ENCODE measurements around the gene DDX46. TPM values are rescaled to one million over a fixed set of nuclear protein-coding genes. Genes with fewer than 3 reads are reported as not detected.

The DDX46 gene
- total and polyA plus RNA-seq, 2 of the 8 experiments (the other 6 are each of a cell fraction or from before 2014, with no cell fraction given) = 22.6 to 110 TPM

DNA sequence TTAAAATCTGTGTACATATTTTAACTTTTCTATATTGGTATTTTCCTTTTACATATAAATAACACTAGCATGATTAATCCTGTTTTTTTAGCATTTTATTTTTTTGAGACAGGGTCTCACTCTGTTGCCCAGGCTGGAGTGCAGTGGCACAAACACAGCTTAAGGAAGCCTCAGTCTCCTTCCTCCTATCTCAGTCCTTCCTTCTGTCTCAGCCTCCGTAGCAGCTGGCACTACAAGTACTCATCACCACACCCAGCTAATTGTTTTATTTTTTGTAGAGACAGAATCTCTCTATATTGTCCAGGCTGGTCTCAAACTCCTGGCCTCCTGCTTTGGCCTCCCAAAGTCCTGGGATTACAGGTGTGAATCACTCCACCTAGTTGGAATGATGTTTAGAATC lies 85.7 kb downstream of the DDX46 start (continued):
- TF ChIP-seq, protein P1, sequence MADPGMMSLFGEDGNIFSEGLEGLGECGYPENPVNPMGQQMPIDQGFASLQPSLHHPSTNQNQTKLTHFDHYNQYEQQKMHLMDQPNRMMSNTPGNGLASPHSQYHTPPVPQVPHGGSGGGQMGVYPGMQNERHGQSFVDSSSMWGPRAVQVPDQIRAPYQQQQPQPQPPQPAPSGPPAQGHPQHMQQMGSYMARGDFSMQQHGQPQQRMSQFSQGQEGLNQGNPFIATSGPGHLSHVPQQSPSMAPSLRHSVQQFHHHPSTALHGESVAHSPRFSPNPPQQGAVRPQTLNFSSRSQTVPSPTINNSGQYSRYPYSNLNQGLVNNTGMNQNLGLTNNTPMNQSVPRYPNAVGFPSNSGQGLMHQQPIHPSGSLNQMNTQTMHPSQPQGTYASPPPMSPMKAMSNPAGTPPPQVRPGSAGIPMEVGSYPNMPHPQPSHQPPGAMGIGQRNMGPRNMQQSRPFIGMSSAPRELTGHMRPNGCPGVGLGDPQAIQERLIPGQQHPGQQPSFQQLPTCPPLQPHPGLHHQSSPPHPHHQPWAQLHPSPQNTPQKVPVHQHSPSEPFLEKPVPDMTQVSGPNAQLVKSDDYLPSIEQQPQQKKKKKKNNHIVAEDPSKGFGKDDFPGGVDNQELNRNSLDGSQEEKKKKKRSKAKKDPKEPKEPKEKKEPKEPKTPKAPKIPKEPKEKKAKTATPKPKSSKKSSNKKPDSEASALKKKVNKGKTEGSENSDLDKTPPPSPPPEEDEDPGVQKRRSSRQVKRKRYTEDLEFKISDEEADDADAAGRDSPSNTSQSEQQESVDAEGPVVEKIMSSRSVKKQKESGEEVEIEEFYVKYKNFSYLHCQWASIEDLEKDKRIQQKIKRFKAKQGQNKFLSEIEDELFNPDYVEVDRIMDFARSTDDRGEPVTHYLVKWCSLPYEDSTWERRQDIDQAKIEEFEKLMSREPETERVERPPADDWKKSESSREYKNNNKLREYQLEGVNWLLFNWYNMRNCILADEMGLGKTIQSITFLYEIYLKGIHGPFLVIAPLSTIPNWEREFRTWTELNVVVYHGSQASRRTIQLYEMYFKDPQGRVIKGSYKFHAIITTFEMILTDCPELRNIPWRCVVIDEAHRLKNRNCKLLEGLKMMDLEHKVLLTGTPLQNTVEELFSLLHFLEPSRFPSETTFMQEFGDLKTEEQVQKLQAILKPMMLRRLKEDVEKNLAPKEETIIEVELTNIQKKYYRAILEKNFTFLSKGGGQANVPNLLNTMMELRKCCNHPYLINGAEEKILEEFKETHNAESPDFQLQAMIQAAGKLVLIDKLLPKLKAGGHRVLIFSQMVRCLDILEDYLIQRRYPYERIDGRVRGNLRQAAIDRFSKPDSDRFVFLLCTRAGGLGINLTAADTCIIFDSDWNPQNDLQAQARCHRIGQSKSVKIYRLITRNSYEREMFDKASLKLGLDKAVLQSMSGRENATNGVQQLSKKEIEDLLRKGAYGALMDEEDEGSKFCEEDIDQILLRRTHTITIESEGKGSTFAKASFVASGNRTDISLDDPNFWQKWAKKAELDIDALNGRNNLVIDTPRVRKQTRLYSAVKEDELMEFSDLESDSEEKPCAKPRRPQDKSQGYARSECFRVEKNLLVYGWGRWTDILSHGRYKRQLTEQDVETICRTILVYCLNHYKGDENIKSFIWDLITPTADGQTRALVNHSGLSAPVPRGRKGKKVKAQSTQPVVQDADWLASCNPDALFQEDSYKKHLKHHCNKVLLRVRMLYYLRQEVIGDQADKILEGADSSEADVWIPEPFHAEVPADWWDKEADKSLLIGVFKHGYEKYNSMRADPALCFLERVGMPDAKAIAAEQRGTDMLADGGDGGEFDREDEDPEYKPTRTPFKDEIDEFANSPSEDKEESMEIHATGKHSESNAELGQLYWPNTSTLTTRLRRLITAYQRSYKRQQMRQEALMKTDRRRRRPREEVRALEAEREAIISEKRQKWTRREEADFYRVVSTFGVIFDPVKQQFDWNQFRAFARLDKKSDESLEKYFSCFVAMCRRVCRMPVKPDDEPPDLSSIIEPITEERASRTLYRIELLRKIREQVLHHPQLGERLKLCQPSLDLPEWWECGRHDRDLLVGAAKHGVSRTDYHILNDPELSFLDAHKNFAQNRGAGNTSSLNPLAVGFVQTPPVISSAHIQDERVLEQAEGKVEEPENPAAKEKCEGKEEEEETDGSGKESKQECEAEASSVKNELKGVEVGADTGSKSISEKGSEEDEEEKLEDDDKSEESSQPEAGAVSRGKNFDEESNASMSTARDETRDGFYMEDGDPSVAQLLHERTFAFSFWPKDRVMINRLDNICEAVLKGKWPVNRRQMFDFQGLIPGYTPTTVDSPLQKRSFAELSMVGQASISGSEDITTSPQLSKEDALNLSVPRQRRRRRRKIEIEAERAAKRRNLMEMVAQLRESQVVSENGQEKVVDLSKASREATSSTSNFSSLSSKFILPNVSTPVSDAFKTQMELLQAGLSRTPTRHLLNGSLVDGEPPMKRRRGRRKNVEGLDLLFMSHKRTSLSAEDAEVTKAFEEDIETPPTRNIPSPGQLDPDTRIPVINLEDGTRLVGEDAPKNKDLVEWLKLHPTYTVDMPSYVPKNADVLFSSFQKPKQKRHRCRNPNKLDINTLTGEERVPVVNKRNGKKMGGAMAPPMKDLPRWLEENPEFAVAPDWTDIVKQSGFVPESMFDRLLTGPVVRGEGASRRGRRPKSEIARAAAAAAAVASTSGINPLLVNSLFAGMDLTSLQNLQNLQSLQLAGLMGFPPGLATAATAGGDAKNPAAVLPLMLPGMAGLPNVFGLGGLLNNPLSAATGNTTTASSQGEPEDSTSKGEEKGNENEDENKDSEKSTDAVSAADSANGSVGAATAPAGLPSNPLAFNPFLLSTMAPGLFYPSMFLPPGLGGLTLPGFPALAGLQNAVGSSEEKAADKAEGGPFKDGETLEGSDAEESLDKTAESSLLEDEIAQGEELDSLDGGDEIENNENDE (IDR thresholded peaks at IDR 0.05; ENCODE audit: insufficient replicate concordance, low read length) = no peak
- TF ChIP-seq SAP30 (IDR thresholded peaks at IDR 0.05; ENCODE audit: insufficient read depth, insufficient replicate concordance, low read length) = no peak
- TF ChIP-seq ASH2L (IDR thresholded peaks at IDR 0.05; ENCODE audit: low read length) = no peak
- TF ChIP-seq TCF12 (IDR thresholded peaks at IDR 0.05; ENCODE audit: low read depth, low read length) = no peak
